Keratinocyte (primary cell): ENCODE data around the gene ALDH4A1.

Experiments used
- EZH2 ChIP-seq: IDR thresholded peaks from one replicate; pipeline ENCODE4 v1.6.1; 2012; ENCODE audit warnings: inconsistent platforms, mild to moderate bottlenecking, low read length, moderate library complexity
- TF ChIP-seq, protein P1 (sequence below), 3 experiments: IDR thresholded peaks in 1 of 3; conservative IDR thresholded peaks in 1 of 3; optimal IDR thresholded peaks in 1 of 3; 2 replicates in 2 of 3; 3 replicates in 1 of 3; pipeline versions ENCODE3 to v1.5.1; 2011; ENCODE audit warnings: low read length in 3 of 3, mild to moderate bottlenecking in 3 of 3, moderate library complexity in 2 of 3, control low read depth in 1 of 3, inconsistent platforms in 1 of 3; ENCODE audit not compliant: insufficient read depth in 2 of 3; ENCODE audit errors: extremely low read depth in 1 of 3

DNA sequence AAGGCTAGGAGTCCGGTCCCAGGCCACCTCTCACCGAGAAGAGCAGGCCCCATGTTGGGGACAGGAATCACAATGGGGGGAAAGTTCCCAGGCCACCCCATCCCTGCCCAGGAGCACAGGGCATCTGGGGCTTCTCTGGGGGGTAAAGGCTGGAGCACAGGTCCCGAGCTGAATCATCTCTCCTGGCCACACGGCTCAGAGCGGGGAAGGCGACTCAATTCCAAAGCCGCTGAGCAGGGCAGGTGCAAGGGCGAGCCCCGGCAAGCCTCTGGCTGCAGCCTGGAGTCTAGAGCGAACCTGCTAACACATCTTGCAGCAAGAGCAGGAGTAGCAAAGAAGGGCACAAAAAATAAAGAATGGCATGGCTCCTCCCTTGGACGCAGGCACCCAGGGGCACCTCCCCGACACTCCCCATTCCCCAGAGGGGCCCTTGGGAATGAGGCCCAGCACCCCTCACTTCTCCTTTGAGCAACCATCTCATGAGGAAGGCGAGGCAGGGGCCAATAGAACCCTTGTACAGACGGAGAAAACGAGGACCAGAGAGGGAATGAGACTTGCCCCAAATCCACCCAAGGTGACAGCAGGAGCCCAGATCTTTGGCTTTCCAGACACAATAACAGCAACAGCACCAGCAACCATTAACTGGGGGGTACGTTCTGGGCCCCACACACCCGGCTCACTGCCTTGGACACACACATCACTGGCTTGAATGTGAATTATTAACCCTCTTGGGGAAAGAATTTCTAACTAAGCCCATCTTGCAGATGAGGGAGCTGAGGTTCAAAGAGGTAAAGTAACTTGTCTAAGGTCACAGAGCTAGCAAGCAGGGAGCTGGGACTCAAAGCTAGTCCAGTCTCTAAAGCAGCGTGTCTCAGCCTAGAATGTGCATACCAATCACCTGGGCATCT lies 20.7 kb upstream of the ALDH4A1 start:
- no peak for TF ChIP-seq EZH2
- TF ChIP-seq, protein P1, sequence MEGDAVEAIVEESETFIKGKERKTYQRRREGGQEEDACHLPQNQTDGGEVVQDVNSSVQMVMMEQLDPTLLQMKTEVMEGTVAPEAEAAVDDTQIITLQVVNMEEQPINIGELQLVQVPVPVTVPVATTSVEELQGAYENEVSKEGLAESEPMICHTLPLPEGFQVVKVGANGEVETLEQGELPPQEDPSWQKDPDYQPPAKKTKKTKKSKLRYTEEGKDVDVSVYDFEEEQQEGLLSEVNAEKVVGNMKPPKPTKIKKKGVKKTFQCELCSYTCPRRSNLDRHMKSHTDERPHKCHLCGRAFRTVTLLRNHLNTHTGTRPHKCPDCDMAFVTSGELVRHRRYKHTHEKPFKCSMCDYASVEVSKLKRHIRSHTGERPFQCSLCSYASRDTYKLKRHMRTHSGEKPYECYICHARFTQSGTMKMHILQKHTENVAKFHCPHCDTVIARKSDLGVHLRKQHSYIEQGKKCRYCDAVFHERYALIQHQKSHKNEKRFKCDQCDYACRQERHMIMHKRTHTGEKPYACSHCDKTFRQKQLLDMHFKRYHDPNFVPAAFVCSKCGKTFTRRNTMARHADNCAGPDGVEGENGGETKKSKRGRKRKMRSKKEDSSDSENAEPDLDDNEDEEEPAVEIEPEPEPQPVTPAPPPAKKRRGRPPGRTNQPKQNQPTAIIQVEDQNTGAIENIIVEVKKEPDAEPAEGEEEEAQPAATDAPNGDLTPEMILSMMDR (optimal IDR thresholded peaks at IDR 0.05 in 1 of 3, IDR thresholded peaks at IDR 0.05 in 1 of 3, conservative IDR thresholded peaks at IDR 0.05 in 1 of 3; ENCODE audit: extremely low read depth in 1 of 3, insufficient read depth in 2 of 3, low read length in 3 of 3) = no peak
